Endothelial cell (in vitro differentiated cells): ENCODE measurements around the gene ATP5PB. TPM values are rescaled to one million over a fixed set of nuclear protein-coding genes. Genes with fewer than 3 reads are reported as not detected.
A peak's percentile ranks its signal among the peaks of the same experiment; 100 is the strongest.

Experiments
- DNase-seq: peaks from one replicate; pipeline ENCODE4 v3.0.0; 2021; ENCODE audit warnings: low spot score
- H3K27ac Mint-ChIP-seq: one replicate; pipeline ENCODE4 v1.8.0; 2021; ENCODE audit warnings: mixed read lengths, inconsistent platforms; ENCODE audit not compliant: unreplicated experiment
- H3K27me3 Mint-ChIP-seq: one replicate; pipeline ENCODE4 v1.8.0; 2021; ENCODE audit warnings: mild to moderate bottlenecking, moderate library complexity, mixed read lengths, inconsistent platforms; ENCODE audit not compliant: unreplicated experiment
- H3K36me3 Mint-ChIP-seq: one replicate; pipeline ENCODE4 v1.8.0; 2021; ENCODE audit warnings: mild to moderate bottlenecking, low read depth, mixed read lengths, inconsistent platforms; ENCODE audit not compliant: unreplicated experiment
- H3K4me1 Mint-ChIP-seq: one replicate; pipeline ENCODE4 v1.8.0; 2021; ENCODE audit warnings: mild to moderate bottlenecking, mixed read lengths, inconsistent platforms; ENCODE audit not compliant: unreplicated experiment
- H3K4me3 Mint-ChIP-seq: one replicate; pipeline ENCODE4 v1.8.0; 2021; ENCODE audit warnings: mild to moderate bottlenecking, mixed read lengths, inconsistent platforms; ENCODE audit not compliant: unreplicated experiment
- H3K9me3 Mint-ChIP-seq: one replicate; pipeline ENCODE4 v1.8.0; 2021; ENCODE audit warnings: mixed read lengths, inconsistent platforms; ENCODE audit not compliant: unreplicated experiment
- total RNA-seq: library from RNA; stranded (reverse); fragmentation: NEBNext Ultra II Directional; extraction: Animal tissue kit (Norgen Biotek cat#: 25700); gene quantifications from one replicate; pipeline ENCODE4 v1.2.1, GENCODE V29; 2021; ENCODE audit not compliant: unreplicated experiment
- TF ChIP-seq, protein P1 (sequence below): fragments of 200-600 bp; sonication (generic); IDR thresholded peaks from one replicate; pipeline ENCODE4 v1.5.0; 2021; ENCODE audit warnings: antibody characterized with exemption; ENCODE audit not compliant: unreplicated experiment

Gene ATP5PB
- total RNA-seq, 1 donor from 2014 or later = 211 TPM

DNA sequence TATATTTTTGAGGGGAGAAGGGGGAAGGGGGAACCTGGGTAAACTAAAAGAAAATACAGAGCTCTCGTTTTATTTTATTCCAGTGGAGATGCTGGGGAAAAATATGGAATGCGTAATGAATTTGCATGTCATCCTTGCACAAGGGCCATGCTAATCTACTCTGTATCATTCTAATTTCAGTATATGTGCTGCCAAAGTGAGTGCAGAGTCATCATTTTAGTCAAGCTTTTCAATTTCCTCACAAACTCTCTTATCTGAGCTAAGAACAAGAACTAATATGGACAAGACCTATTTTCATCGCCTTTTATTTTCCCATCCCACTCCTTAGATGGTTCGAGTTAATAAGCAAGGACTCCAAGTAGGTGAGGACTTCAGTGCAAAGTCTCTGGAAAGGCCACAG, 41.0 kb downstream of the ATP5PB start:
- H3K27me3 Mint-ChIP-seq = no peaks in the 10 kb centered on the region
- H3K9me3 Mint-ChIP-seq = no peaks in the 10 kb centered on the region
- H3K27ac Mint-ChIP-seq = no peak overlapping the region
- H3K4me3 Mint-ChIP-seq = no peak overlapping the region
- no peaks in the 10 kb centered on the region for H3K36me3 Mint-ChIP-seq
- TF ChIP-seq, protein P1, sequence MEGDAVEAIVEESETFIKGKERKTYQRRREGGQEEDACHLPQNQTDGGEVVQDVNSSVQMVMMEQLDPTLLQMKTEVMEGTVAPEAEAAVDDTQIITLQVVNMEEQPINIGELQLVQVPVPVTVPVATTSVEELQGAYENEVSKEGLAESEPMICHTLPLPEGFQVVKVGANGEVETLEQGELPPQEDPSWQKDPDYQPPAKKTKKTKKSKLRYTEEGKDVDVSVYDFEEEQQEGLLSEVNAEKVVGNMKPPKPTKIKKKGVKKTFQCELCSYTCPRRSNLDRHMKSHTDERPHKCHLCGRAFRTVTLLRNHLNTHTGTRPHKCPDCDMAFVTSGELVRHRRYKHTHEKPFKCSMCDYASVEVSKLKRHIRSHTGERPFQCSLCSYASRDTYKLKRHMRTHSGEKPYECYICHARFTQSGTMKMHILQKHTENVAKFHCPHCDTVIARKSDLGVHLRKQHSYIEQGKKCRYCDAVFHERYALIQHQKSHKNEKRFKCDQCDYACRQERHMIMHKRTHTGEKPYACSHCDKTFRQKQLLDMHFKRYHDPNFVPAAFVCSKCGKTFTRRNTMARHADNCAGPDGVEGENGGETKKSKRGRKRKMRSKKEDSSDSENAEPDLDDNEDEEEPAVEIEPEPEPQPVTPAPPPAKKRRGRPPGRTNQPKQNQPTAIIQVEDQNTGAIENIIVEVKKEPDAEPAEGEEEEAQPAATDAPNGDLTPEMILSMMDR = no peak
- H3K4me1 Mint-ChIP-seq = peaks cover 6% of the 10 kb centered on the region
- DNase-seq = no peak

DNA sequence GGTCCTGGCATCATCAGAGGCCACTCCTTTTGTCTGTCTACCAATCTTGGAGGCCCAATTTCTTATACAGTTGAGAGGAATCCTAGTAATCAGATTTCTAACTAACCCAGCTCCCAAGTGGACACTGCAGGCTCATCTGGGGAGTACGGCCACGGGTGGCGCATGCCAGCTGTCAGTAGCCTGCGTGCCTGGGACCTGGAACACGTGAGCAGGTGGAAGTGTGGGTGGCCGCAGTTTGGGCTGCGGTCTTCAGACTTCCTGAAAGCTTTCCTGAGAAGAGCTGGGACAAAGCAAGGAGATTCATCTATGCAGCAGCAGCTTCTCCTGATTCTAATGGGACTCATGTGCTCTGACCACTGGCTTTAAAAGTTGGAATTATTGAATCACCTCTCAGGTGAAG, 41.8 kb downstream of the ATP5PB start:
- TF ChIP-seq, protein P1 = no peak
- Mint-ChIP-seq H3K27me3 (no peaks in the 10 kb centered on the region), H3K27ac (no peak overlapping the region), H3K9me3 (no peaks in the 10 kb centered on the region), H3K4me1 (peaks cover 6% of the 10 kb centered on the region), H3K4me3 (no peak overlapping the region), H3K36me3 (no peaks in the 10 kb centered on the region)
- DNase-seq = no peak

DNA sequence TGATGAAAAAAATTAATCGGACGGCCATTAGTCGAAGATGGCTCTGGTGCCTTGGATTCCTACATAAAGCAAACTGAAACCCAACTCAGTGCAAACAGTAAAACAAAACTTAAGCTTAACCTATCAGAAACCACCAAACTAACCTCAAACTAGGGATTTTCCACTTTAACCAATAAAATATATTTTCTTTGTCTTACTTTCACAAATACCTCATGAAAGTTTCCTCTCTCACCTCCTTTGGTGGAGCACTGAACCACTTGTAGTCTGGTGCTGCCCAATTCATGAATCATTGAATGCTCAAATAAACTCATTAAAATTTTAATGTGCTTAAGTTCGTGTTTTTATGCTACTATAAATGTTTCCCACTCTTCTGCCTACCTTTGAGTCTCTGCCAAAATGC, 47.1 kb downstream of the ATP5PB start:
- Mint-ChIP-seq H3K27ac (no peak overlapping the region), H3K27me3 (no peaks in the 10 kb centered on the region), H3K4me3 (no peak overlapping the region), H3K9me3 (no peaks in the 10 kb centered on the region), H3K4me1 (peaks cover 3% of the 10 kb centered on the region), H3K36me3 (no peaks in the 10 kb centered on the region)
- TF ChIP-seq, protein P1 = no peak
- no peak for DNase-seq

DNA sequence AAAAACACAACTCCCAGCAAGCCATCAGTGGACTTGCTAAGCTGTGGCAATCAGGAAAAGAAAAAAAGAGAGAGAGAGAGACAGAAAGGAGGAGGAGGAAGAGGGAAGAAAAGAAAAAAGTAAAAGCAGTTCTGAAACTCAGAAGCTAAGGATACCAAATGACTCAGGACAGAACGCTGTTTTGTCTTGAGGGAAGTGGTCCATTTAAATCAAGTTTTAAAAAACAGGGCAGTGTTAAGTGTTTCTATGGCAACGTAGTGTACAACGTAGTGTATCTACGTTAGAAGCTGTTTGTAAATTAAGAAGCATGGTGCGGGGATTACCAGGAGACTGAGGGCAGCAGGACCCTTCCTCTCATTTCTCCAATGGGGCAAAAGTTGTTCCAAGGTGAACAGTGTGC, 48.3 kb downstream of the ATP5PB start:
- Mint-ChIP-seq H3K27me3 (no peaks in the 10 kb centered on the region), H3K36me3 (no peaks in the 10 kb centered on the region), H3K9me3 (no peaks in the 10 kb centered on the region), H3K27ac (no peak overlapping the region), H3K4me3 (no peak overlapping the region), H3K4me1 (peaks cover 3% of the 10 kb centered on the region)
- DNase-seq = no peak
- TF ChIP-seq, protein P1 = no peak

DNA sequence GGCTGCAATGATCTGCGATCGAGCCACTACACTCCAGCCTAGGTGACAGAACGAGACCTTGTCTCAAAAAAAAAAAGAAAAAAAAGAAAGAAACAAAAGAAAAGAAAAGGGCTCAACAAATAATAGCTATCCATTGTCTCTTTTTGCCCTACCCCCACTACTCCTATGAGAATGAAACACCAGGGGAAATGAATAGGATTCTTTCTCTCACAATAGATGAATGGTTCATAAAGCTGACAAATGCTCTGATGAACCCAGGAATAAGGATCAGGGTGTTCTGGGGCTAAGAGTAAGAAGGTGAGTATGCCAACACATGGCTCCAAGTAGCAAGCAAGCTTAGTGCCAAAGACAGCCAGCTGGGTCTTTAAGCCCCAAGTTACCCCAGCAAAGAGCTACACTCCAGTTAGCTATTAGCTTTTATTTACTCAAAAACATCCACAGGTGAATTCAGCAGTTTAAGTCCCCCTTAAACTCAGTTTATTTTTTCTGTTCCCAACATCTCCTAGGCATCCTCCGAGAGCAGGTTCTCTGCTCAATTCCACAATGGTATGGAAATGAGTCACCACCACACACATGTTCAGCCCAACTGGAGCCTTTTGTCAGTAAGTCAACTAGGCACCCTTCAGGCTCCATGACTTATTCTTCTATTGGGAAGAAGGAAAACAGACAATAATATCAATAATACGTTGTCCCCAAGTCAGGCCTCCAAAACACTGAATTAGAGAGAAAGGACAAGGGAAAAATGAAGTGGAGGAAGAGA, 49.9 kb downstream of the ATP5PB start:
- H3K4me1 Mint-ChIP-seq = peaks cover 3% of the 10 kb centered on the region
- TF ChIP-seq, protein P1 = no peak
- no peaks in the 10 kb centered on the region for H3K9me3 Mint-ChIP-seq
- H3K27ac Mint-ChIP-seq = no peak overlapping the region
- DNase-seq = no peak
- peak overlapping the region; percentile 15 for H3K4me3 Mint-ChIP-seq
- H3K36me3 Mint-ChIP-seq = no peaks in the 10 kb centered on the region
- no peaks in the 10 kb centered on the region for H3K27me3 Mint-ChIP-seq
